Bronchial epithelial cell (primary cell): ENCODE results near the gene DYNLT2B. TPM values are rescaled to one million over a fixed set of nuclear protein-coding genes. Genes with fewer than 3 reads are reported as not detected.

Source experiments
- DNase-seq: peaks from one replicate; pipeline ENCODE4 v3.0.0-alpha.2; 2010; ENCODE audit warnings: low read depth
- FAIRE-seq: peaks from 2 replicates; lab custom pipeline; 2011; peaks lifted over from hg19 to GRCh38; lab: Jason Lieb, UNC
- H3K27me3 ChIP-seq: 2 replicates; pipeline ENCODE4 v1.5.1; 2011; ENCODE audit warnings: low read length; ENCODE audit not compliant: control insufficient read depth, insufficient read depth
- H3K36me3 ChIP-seq: 2 replicates; pipeline ENCODE4 v1.5.1; 2011; ENCODE audit warnings: low read length; ENCODE audit not compliant: control insufficient read depth, insufficient read depth
- H3K4me3 ChIP-seq: 2 replicates; pipeline ENCODE4 v1.5.1; 2011; ENCODE audit warnings: mild to moderate bottlenecking, low read depth, low read length, control low read depth
- total RNA-seq: library from RNA; depleted of rRNA; stranded (reverse); fragments of >200 nt; gene quantifications from 2 replicates; pipeline ENCODE4 v1.2.1, GENCODE V29; 2014
- TF ChIP-seq, protein P1 (sequence below): IDR thresholded peaks from 2 replicates; pipeline ENCODE4 v1.5.1; 2011; ENCODE audit warnings: mild to moderate bottlenecking, moderate library complexity, low read length, control low read depth, inconsistent platforms; ENCODE audit not compliant: insufficient read depth, severe bottlenecking

The DYNLT2B gene
- total RNA-seq, 1 donor from 2014 or later = 17.1 TPM

DNA sequence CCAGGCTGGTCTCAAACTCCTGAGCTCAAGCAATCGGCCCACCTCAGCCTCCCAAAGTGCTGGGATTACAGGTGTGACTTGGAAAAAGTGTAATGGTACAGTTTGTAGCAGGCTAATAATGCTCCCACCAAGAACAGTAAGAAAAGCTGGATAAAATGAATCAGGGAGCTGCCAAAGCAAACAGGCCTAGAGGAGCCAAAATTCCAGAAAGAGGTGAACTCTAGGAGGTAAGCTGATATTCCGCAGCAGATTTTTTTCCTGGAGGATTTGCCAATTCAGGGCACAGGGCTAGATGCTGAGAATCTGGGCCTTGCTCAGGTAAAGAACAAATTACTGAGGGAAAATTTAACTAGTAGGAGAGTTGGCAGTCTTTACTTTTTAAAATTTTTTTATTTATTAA lies 19.5 kb downstream of the DYNLT2B start:
- no peak for FAIRE-seq
- TF ChIP-seq, protein P1, sequence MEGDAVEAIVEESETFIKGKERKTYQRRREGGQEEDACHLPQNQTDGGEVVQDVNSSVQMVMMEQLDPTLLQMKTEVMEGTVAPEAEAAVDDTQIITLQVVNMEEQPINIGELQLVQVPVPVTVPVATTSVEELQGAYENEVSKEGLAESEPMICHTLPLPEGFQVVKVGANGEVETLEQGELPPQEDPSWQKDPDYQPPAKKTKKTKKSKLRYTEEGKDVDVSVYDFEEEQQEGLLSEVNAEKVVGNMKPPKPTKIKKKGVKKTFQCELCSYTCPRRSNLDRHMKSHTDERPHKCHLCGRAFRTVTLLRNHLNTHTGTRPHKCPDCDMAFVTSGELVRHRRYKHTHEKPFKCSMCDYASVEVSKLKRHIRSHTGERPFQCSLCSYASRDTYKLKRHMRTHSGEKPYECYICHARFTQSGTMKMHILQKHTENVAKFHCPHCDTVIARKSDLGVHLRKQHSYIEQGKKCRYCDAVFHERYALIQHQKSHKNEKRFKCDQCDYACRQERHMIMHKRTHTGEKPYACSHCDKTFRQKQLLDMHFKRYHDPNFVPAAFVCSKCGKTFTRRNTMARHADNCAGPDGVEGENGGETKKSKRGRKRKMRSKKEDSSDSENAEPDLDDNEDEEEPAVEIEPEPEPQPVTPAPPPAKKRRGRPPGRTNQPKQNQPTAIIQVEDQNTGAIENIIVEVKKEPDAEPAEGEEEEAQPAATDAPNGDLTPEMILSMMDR = no peak
- H3K36me3 ChIP-seq = peaks cover 3% of the 10 kb centered on the region
- DNase-seq = no peak
- no peak overlapping the region for H3K4me3 ChIP-seq
- no peaks in the 10 kb centered on the region for H3K27me3 ChIP-seq

DNA sequence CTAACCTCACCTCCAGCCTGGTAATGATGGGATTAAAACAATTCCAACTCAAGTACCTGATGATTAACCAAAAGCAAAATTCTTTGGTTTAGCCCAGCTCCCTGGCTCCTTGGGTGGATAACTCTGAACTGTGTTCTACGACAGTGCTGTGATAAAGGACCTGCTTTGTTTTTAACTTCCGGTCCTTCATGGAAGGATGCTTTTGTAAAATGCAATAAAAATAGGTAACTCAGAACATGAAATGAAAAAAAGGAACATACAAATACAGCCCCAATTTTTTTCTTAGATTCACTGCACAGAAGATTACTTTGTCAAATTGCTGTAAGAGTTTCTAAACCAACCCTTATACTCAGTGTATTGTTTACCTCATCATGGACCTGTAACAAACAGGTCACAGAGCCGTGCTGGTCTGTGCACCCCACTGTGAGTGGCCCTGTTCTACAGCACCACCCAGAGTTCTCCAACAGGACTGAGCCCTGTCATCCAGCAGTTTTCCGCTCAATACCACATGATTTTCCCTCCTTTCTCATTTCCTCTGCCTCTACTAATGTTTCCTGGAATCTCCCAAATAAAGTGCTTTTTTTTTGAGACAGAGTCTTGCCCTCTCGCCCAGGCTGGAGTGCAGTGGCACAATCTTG lies 25.6 kb downstream of the DYNLT2B start:
- H3K36me3 ChIP-seq = no peaks in the 10 kb centered on the region
- TF ChIP-seq, protein P1 = no peak
- DNase-seq = no peak
- no peak for FAIRE-seq
- H3K4me3 ChIP-seq = no peak overlapping the region
- no peaks in the 10 kb centered on the region for H3K27me3 ChIP-seq

DNA sequence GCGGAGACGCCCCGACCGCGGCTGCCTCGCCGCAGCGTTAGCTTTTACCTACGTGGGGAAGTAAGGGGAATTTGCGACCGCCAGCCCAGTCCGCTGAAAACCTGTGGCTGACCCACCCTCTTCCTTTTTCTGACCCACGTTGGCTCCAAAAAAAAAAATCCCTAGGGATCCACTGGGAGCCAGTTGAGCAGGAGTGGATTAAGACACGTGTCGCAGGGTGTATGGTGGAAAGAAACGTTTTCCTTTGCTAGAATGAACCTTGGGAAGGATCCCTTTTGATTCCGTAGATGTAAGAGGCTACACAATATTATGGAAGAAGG lies 29.9 kb downstream of the DYNLT2B start:
- H3K36me3 ChIP-seq = peaks cover 1% of the 10 kb centered on the region

DNA sequence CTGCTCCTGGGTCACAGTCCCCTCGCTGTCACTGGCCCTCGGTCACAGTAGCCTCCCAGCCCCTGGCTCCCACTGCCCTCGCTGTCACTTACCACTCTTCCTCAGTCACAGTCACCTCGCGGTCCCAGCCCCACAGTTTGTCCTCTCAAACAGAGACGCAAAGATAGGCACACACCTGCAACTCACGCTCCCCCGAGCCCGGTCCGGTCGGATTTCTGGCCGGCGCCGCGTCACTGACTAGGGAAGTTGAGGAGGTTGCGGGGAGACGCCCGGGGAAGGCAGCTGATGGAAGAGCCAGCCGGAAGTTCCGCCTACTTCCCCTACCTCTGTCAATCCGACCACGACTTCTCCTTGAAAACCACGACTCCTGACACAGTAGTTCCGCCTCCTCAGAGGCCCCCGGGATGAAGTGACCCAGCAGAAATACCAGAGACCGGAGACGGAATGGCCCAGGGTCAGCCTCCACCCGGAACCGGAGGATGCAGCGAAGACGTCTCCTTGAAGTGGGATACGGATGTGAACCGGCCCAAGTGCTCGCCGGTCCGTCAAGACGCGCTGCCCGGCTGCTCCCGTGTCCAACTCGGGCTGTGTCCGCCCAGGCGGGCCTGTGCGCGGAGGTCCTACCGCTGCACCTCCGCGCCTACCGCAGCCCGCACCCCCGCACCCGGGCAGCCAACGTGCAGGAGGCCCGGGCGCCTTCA lies 30.4 kb downstream of the DYNLT2B start, which contains the start of gene PCYT1A:
Gene PCYT1A (minus strand): TSS at position 287 of the 701 bp plus-strand sequence. CDS start 17,195 bp downstream, outside the sequence.
- H3K36me3 ChIP-seq = peaks cover 1% of the 10 kb centered on the region
- FAIRE-seq = no peak
- H3K4me3 ChIP-seq = peak within 1 kb of the TSS; percentile 96
- H3K27me3 ChIP-seq = no peaks in the 10 kb centered on the region
- TF ChIP-seq, protein P1 = no peak
- DNase-seq = peak; percentile 91

More for the DNA sequence above, 29.9 kb downstream of the DYNLT2B start:
- no peak for FAIRE-seq
- Histone ChIP-seq H3K4me3 (peak overlapping the region; percentile 96), H3K27me3 (no peaks in the 10 kb centered on the region)
- DNase-seq = peak; percentile 29
- TF ChIP-seq, protein P1 = no peak

DNA sequence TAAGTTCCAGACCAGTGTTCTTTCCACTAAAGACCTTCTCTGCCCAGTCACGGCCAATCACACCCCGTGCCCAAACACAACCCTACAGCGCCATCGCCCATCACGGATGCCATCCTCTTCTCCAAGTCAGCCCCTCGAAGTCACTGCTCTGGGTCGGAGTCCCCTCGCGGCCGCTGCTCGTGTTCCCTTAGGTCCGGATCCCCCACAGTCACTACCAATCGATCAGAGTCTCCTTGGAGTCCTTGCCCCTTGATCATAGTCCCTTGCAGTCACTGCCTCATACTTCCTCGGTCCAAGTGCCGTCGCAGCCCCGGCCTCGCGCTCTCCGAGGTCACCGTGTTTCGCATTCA lies 31.0 kb downstream of the DYNLT2B start:
- FAIRE-seq = no peak

More for the DNA sequence above, 31.0 kb downstream of the DYNLT2B start:
- H3K27me3 ChIP-seq = no peaks in the 10 kb centered on the region
- peak overlapping the region; percentile 96 for H3K4me3 ChIP-seq
- no peak for DNase-seq
- peaks cover 1% of the 10 kb centered on the region for H3K36me3 ChIP-seq
- TF ChIP-seq, protein P1 = no peak
